Measurements from ENCODE around the gene BTBD2. TPM values are rescaled to one million over a fixed set of nuclear protein-coding genes. Genes with fewer than 3 reads are reported as not detected.

The BTBD2 gene
- total and polyA plus RNA-seq, 8 donors = 33.9 to 46.4 (median 37.0) TPM

- no peak for FAIRE-seq
- peak overlapping the region in 2 of 4 donors; percentile 25 to 37 for H3K4me3 ChIP-seq
- intact Hi-C loops (cut with DNase I) = no loop called here
- peak; percentile 82 to 91 (median 84) for ATAC-seq
- TF ChIP-seq CTCF (IDR thresholded peaks at IDR 0.05) = no peak
- peaks cover 49 to 60% (median 53%) of the 10 kb centered on the region in 3 donors for H3K4me1 ChIP-seq
- no peaks in the 10 kb centered on the region for H3K9me3 ChIP-seq
- H3K27ac ChIP-seq = peak overlapping the region; percentile 67 to 98 (median 81)
- 8 to 14% methylated on average over 36 to 77 of the region's 77 CpGs for WGBS, 2 donors
- H3K27me3 ChIP-seq = no peaks in the 10 kb centered on the region
- DNase-seq = peak; percentile 98 to 100 (median 100)
- H3K36me3 ChIP-seq = peaks cover 3 to 35% (median 32%) of the 10 kb centered on the region in 3 donors
These were observed 26.4 kb upstream of the BTBD2 start for GRCh38 chr19:2041683-2042484.

GRCh38 chr19:2041433-2041682 lies 25.8 kb upstream of the BTBD2 start:
- peak in 2 of 6 donors; percentile 47 to 55 for DNase-seq
- Histone ChIP-seq H3K4me1 (peaks cover 44 to 54% (median 48%) of the 10 kb centered on the region in 3 donors), H3K27ac (peak overlapping the region; percentile 67 to 98 (median 79)), H3K4me3 (peak overlapping the region in 1 of 4 donors; percentile 37), H3K9me3 (no peaks in the 10 kb centered on the region), H3K36me3 (peaks cover 3 to 35% (median 32%) of the 10 kb centered on the region in 3 donors), H3K27me3 (no peaks in the 10 kb centered on the region)
- 50 to 53% methylated on average over 6 of the region's 6 CpGs for WGBS, 2 donors
- TF ChIP-seq CTCF (IDR thresholded peaks at IDR 0.05) = no peak
- FAIRE-seq = no peak
- intact Hi-C loops (cut with DNase I) = no loop called here
- no peak for ATAC-seq

- WGBS, 2 donors = 85 to 88% methylated on average over 28 of the region's 28 CpGs
- H3K4me3 ChIP-seq = peak overlapping the region in 1 of 4 donors; percentile 37
- no peak for FAIRE-seq
These were observed 25.3 kb upstream of the BTBD2 start for GRCh38 chr19:2040647-2041432.

GRCh38 chr19:2039959-2040646 lies 24.6 kb upstream of the BTBD2 start:
- H3K4me3 ChIP-seq = no peak overlapping the region
- no peak for ATAC-seq
- peaks cover 3 to 30% (median 26%) of the 10 kb centered on the region in 3 donors for H3K36me3 ChIP-seq
- 84 to 85% methylated on average over 15 to 20 of the region's 20 CpGs for WGBS, 2 donors
- no peaks in the 10 kb centered on the region for H3K27me3 ChIP-seq
- H3K27ac ChIP-seq = peak overlapping the region in 1 of 4 donors; percentile 98
- peaks cover 35 to 42% (median 35%) of the 10 kb centered on the region in 3 donors for H3K4me1 ChIP-seq
- peak in 5 of 6 donors; percentile 42 to 83 (median 62) for DNase-seq
- H3K9me3 ChIP-seq = no peaks in the 10 kb centered on the region
- intact Hi-C loops (cut with DNase I) = no loop called here
- no peak for TF ChIP-seq CTCF (IDR thresholded peaks at IDR 0.05)
- FAIRE-seq = no peak

More at GRCh38 chr19:2040647-2041432, 25.3 kb upstream of the BTBD2 start:
- Histone ChIP-seq H3K36me3 (peaks cover 3 to 32% (median 29%) of the 10 kb centered on the region in 3 donors), H3K27ac (peak overlapping the region; percentile 67 to 98 (median 79)), H3K4me1 (peaks cover 39 to 49% (median 43%) of the 10 kb centered on the region in 3 donors), H3K9me3 (no peaks in the 10 kb centered on the region), H3K27me3 (no peaks in the 10 kb centered on the region)
- TF ChIP-seq CTCF (IDR thresholded peaks at IDR 0.05) = no peak
- intact Hi-C loops (cut with DNase I) = no loop called here
- no peak for ATAC-seq
- peak in 3 of 6 donors; percentile 37 to 79 (median 53) for DNase-seq
